ENCODE measurements around the gene PGA5. TPM values are rescaled to one million over a fixed set of nuclear protein-coding genes. Genes with fewer than 3 reads are reported as not detected.

The PGA5 gene
- total and polyA plus RNA-seq, 9 of the 15 experiments (the other 6 are each of a cell fraction or from before 2014, with no cell fraction given): not detected

DNA sequence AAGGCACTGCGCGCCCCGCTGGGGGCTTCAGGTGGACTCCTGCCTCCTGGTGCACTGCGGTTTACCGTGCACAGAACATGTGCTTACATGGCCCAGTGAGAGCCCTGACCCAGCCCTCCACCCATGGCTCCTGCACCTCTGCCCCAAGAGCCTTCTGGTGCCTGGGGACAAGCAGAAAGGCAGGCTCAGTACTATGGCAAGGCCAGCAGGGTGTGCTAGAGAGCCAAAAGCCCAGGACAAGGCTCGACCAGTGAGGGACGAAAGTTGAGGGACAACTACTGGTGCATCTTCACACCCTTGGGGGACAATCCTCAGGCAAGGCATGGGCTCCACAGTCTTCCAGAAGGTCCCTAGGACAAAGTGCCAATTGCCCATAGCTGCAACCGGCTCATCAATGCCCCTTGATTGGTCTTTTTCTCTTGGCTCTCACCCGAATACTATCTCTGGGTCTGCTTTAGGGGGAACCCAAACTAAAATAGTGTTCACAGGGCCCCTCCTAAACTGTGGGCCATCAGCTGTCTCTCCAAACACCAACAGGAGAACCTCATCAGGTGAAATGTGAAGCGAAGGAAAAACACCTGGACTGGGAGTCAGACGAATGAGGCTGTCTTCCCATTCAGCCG is 13.5 kb downstream of the PGA5 start (continued):
- TF ChIP-seq FIP1L1 (IDR thresholded peaks at IDR 0.05; ENCODE audit: low read depth, low read length, poor library complexity, severe bottlenecking): no peak
- no peak for TF ChIP-seq GABPA (tag; conservative IDR thresholded peaks at IDR 0.05; ENCODE audit: low read depth)
- no peak for TF ChIP-seq SUPT5H (IDR thresholded peaks at IDR 0.05)
- TF ChIP-seq ZNF316 (IDR thresholded peaks at IDR 0.05): no peak
- TF ChIP-seq, protein P1, sequence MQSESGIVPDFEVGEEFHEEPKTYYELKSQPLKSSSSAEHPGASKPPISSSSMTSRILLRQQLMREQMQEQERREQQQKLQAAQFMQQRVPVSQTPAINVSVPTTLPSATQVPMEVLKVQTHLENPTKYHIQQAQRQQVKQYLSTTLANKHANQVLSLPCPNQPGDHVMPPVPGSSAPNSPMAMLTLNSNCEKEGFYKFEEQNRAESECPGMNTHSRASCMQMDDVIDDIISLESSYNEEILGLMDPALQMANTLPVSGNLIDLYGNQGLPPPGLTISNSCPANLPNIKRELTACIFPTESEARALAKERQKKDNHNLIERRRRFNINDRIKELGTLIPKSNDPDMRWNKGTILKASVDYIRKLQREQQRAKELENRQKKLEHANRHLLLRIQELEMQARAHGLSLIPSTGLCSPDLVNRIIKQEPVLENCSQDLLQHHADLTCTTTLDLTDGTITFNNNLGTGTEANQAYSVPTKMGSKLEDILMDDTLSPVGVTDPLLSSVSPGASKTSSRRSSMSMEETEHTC (IDR thresholded peaks at IDR 0.05): no peak
- 0 out of 3 replicates have a peak, but pooled peaks of 1 of the 2 experiments have one; percentile 9 for TF ChIP-seq CBX3 (IDR thresholded peaks at IDR 0.05; ENCODE audit: borderline replicate concordance in 1 of 2, low read length in 2 of 2)
- TF ChIP-seq HDAC1 (IDR thresholded peaks at IDR 0.05): no peak
- TF ChIP-seq NCOA6 (IDR thresholded peaks at IDR 0.05): no peak
- TF ChIP-seq, protein P2, sequence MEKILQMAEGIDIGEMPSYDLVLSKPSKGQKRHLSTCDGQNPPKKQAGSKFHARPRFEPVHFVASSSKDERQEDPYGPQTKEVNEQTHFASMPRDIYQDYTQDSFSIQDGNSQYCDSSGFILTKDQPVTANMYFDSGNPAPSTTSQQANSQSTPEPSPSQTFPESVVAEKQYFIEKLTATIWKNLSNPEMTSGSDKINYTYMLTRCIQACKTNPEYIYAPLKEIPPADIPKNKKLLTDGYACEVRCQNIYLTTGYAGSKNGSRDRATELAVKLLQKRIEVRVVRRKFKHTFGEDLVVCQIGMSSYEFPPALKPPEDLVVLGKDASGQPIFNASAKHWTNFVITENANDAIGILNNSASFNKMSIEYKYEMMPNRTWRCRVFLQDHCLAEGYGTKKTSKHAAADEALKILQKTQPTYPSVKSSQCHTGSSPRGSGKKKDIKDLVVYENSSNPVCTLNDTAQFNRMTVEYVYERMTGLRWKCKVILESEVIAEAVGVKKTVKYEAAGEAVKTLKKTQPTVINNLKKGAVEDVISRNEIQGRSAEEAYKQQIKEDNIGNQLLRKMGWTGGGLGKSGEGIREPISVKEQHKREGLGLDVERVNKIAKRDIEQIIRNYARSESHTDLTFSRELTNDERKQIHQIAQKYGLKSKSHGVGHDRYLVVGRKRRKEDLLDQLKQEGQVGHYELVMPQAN (IDR thresholded peaks at IDR 0.05; ENCODE audit: borderline replicate concordance): no peak
- TF ChIP-seq MXI1 (IDR thresholded peaks at IDR 0.05; ENCODE audit: low read depth, low read length): no peak
- TF ChIP-seq, protein P3, sequence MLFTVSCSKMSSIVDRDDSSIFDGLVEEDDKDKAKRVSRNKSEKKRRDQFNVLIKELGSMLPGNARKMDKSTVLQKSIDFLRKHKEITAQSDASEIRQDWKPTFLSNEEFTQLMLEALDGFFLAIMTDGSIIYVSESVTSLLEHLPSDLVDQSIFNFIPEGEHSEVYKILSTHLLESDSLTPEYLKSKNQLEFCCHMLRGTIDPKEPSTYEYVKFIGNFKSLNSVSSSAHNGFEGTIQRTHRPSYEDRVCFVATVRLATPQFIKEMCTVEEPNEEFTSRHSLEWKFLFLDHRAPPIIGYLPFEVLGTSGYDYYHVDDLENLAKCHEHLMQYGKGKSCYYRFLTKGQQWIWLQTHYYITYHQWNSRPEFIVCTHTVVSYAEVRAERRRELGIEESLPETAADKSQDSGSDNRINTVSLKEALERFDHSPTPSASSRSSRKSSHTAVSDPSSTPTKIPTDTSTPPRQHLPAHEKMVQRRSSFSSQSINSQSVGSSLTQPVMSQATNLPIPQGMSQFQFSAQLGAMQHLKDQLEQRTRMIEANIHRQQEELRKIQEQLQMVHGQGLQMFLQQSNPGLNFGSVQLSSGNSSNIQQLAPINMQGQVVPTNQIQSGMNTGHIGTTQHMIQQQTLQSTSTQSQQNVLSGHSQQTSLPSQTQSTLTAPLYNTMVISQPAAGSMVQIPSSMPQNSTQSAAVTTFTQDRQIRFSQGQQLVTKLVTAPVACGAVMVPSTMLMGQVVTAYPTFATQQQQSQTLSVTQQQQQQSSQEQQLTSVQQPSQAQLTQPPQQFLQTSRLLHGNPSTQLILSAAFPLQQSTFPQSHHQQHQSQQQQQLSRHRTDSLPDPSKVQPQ (CRISPR knock-in tag; IDR thresholded peaks at IDR 0.05; ENCODE audit: borderline replicate concordance): no peak
- peak; percentile 36; the same call in 1 of the 2 replicates for TF ChIP-seq JUND (IDR thresholded peaks at IDR 0.05; ENCODE audit: borderline replicate concordance, low read depth, low read length)
- no peak for TF ChIP-seq JUND (tag; IDR thresholded peaks at IDR 0.05; ENCODE audit: borderline replicate concordance, low read depth, low read length)
- TF ChIP-seq ETS2 (tag; IDR thresholded peaks at IDR 0.05; ENCODE audit: borderline replicate concordance, poor library complexity, severe bottlenecking): no peak

All from K562 (cell line).